ENCODE results near the gene KIF16B.

KIF16B gene

DNA sequence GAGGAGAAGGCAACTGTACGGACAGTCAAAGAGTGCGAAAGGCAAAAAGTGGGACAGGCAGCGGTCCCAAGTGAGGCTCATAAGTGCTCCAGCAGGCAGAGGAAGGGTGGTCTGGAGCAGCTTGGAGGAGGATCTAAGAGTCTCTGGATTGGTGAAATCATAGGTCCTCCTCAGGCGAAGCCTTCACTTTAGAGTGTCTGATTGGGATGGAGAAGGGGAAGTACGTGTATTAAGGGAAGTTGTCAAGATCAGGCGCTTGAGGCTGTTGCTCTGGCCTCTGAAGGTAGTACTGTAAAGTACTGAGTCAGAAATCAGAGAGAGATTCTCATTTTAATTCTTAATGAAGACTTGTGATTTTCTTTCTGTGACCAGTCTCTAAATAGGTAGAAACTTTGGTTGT lies 185.6 kb downstream of the KIF16B start:
- H3K27ac ChIP-seq: no peak overlapping the region
- TF ChIP-seq ZFX (IDR thresholded peaks at IDR 0.05): no peak
- TF ChIP-seq, protein P1, sequence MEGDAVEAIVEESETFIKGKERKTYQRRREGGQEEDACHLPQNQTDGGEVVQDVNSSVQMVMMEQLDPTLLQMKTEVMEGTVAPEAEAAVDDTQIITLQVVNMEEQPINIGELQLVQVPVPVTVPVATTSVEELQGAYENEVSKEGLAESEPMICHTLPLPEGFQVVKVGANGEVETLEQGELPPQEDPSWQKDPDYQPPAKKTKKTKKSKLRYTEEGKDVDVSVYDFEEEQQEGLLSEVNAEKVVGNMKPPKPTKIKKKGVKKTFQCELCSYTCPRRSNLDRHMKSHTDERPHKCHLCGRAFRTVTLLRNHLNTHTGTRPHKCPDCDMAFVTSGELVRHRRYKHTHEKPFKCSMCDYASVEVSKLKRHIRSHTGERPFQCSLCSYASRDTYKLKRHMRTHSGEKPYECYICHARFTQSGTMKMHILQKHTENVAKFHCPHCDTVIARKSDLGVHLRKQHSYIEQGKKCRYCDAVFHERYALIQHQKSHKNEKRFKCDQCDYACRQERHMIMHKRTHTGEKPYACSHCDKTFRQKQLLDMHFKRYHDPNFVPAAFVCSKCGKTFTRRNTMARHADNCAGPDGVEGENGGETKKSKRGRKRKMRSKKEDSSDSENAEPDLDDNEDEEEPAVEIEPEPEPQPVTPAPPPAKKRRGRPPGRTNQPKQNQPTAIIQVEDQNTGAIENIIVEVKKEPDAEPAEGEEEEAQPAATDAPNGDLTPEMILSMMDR (conservative IDR thresholded peaks at IDR 0.05): no peak

DNA sequence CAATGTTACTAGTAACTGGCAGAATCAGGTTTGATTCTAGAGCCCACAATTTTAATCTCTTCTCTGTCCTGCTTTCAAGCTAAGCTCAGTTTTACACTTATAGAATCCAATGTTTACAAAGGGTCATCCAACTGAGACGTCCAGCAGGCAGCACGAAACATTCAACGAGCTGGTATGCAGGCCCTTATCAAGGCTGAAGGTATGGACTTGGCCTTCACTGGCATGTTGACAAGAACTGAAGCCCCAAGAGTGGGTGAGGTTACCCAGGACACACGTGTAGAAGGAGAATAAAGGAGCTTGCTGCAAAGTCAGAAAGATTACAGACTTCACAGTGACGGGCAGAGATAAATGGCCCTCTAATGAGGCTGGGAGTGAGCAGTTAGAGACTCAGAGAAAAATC lies 187.4 kb downstream of the KIF16B start:
- TF ChIP-seq, protein P1 (conservative IDR thresholded peaks at IDR 0.05): no peak
- TF ChIP-seq ZFX (IDR thresholded peaks at IDR 0.05): no peak
- H3K27ac ChIP-seq: no peak overlapping the region

DNA sequence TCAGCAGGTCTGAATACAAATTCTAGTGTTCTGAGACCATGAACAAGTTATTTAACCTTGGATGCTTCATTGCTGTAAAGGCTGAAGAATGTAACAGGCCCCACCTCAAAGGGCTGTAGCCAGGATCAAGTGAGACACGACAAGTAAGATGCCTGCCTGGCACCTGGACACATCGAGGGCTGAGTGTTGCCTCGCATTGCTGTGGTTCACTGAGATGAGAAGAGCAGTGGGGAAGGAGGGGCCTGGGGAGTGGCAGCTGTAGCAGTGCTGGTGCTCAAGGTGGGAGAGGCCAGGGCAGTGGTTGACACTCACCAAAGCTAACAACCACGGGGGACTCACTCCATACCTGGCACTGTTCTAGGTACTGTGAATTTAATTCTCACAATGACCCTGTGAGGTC lies 187.8 kb downstream of the KIF16B start:
- no peak overlapping the region for H3K27ac ChIP-seq
- TF ChIP-seq, protein P1 (conservative IDR thresholded peaks at IDR 0.05): no peak
- TF ChIP-seq ZFX (IDR thresholded peaks at IDR 0.05): no peak

DNA sequence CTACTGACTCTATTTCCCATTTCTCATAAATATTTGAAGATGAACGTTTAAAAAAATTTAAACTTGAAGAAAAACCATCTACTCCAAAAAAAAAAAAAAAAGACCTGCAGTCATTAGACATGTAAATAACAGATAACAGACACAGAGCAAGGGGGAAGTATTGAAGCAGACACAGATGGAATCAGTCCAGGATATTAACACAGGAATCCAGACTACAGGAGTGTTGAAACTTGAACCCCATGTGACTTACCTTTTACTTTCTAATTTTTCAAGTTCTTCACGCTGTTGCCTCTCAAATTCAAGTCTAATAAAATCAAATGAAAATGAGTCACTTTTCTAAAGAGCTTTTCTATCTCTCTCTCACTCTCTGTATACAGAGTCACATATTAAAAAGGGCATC lies 191.8 kb downstream of the KIF16B start:
- no peak for TF ChIP-seq ZFX (IDR thresholded peaks at IDR 0.05)
- TF ChIP-seq, protein P1 (conservative IDR thresholded peaks at IDR 0.05): no peak
- H3K27ac ChIP-seq: no peak overlapping the region

DNA sequence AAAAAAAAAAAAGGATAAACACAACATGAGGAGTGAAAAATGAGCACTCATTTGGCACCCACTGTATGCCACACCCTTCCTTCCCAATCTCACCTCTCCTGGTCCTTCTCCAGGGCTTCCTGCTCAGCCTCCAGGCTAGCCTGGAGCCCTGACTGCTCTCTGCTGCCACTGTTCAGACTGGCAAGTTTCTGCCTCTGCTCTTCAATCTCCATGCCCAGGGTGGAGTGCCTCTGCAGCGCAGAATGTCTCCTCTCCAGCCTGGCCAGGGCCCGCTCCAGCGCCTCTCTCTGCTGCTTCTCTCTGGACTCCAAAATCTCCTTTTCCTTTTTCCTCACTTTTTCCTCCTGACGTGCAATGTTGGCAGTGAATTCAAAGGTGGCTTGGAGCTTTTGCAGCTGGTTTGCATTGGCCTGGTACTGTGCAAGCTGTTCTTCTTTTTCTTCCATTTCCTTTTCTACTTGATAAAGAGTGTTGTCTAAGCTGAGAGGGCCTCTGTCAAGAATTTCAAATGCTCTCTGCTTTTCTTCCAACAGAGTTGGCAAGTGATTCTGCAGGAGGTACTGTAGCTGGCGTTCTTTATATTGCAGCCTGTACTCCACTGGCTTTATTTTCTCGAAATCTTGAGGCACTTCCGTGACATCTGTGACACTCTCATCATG lies 194.4 kb downstream of the KIF16B start:
- TF ChIP-seq ZFX (IDR thresholded peaks at IDR 0.05): no peak

DNA sequence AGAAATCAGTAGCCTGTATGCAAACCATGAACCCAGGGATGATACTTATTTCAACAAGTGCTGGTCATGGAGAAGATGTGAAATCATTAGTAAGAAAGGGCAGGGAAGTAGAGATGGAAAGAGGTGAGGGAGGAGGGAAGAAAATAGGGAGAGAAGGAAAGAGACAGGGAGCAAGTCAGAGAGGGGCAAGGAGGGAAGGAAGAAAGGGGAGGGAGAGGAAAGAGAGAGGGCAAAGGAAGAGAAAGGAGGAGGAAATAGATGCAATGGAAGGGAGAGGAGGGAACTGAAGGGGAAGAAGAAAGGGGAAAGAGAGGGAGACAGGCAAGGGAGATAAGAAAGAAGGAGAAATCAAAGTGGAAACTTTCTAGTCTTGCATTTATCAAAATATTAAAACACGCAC lies 195.1 kb downstream of the KIF16B start:
- TF ChIP-seq ZFX (IDR thresholded peaks at IDR 0.05): no peak
- TF ChIP-seq, protein P1 (conservative IDR thresholded peaks at IDR 0.05): no peak
- no peak overlapping the region for H3K27ac ChIP-seq

More for the DNA sequence above, 194.4 kb downstream of the KIF16B start:
- no peak overlapping the region for H3K27ac ChIP-seq

DNA sequence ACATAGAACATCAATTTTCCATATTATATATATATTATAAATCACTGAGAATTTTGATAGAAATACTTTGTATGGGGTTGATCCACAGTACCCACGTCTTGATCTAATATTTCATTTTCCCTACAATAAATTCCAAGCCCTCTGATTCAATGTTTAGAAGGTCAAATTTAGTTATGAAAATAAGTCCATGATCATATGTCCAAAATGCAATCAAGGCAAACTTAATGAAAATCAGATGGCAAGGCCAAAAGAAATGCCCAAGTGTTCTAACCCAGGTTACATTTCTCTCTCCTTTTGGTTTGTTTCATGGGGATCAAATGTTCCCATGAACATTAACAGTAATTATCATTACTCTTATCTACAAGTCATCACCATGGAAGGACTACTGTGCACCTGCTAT lies 203.8 kb downstream of the KIF16B start:
- TF ChIP-seq ZFX (IDR thresholded peaks at IDR 0.05): no peak
- TF ChIP-seq, protein P1 (conservative IDR thresholded peaks at IDR 0.05): no peak
- H3K27ac ChIP-seq: no peak overlapping the region

DNA sequence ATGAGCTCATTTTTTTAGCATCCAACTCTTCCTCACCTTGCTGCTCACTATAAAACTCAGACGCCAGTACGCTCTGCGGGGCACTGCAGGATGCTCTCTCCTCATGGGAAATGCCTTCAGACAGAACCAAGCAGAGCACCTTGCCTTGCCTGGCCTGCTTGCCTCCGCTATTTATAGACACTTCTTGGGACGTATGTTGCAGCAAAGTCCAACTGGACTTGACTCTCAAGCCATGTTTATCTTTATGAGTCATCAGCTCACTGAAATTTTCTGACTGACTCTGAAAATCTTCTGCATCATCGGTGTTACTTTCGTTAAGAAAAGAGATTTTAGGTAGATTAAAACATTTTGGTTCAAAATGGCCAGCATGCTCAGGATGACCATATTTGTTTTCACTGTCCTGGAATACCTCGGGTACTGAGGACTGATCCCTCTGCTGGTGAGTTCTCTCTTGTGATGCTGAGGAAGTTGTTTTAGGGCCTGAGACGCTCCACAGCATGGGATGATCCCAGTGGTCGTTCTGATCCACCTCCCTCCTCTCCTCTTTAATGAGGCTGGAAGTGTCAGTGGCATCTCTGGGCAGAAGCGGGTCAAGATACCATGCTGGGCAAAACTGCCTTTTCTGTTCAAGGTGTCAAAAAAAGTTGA lies 204.5 kb downstream of the KIF16B start:
- no peak for TF ChIP-seq ZFX (IDR thresholded peaks at IDR 0.05)
- TF ChIP-seq, protein P1 (conservative IDR thresholded peaks at IDR 0.05): no peak
- H3K27ac ChIP-seq: no peak overlapping the region

All from C4-2B (cell line).